22Rv1 (cell line): ENCODE measurements around the gene RTN4RL1.

ENCODE experiments used
- H3K27ac ChIP-seq: fragments of 450-650 bp; 2 replicates; pipeline ENCODE4 v1.5.1; 2017
- CTCF ChIP-seq: fragments of 450-650 bp; IDR thresholded peaks from 2 replicates; pipeline ENCODE4 v1.5.1; 2017; ENCODE audit warnings: mild to moderate bottlenecking
- ZFX ChIP-seq: fragments of 450-650 bp; IDR thresholded peaks from 2 replicates; pipeline ENCODE4 v1.6.1; 2017; ENCODE audit warnings: antibody characterized with exemption, borderline replicate concordance

RTN4RL1 gene

GRCh38 chr17:2025220-2025621 lies at the start of gene RTN4RL1:
RTN4RL1 (minus strand) TSS chr17:2025334; CDS start chr17:2024865, 469 bp downstream.
- no peak for TF ChIP-seq CTCF
- peak within 1 kb of the TSS; percentile 58 for H3K27ac ChIP-seq

- TF ChIP-seq ZFX: no peak
- no peak for TF ChIP-seq CTCF
- no peak overlapping the region for H3K27ac ChIP-seq
Observed at GRCh38 chr17:2074919-2075318, 49.8 kb upstream of the RTN4RL1 start.

- no peak for TF ChIP-seq ZFX
- TF ChIP-seq CTCF: no peak
Observed at GRCh38 chr17:2071455-2072281, 46.5 kb upstream of the RTN4RL1 start.

GRCh38 chr17:2071024-2071385 lies 45.9 kb upstream of the RTN4RL1 start:
- H3K27ac ChIP-seq: no peak overlapping the region
- no peak for TF ChIP-seq ZFX
- TF ChIP-seq CTCF: no peak

More at GRCh38 chr17:2071455-2072281, 46.5 kb upstream of the RTN4RL1 start:
- no peak overlapping the region for H3K27ac ChIP-seq

GRCh38 chr17:2070241-2071023 lies 45.3 kb upstream of the RTN4RL1 start:
- H3K27ac ChIP-seq: no peak overlapping the region
- no peak for TF ChIP-seq ZFX
- peak; percentile 6; the same call in 1 of the 2 replicates for TF ChIP-seq CTCF

GRCh38 chr17:2068519-2069051 lies 43.5 kb upstream of the RTN4RL1 start:
- TF ChIP-seq CTCF (no peak), ZFX (no peak)
- no peak overlapping the region for H3K27ac ChIP-seq
